ENCODE data around the gene SUSD1.
"Not testable (repeated sequence)": the region's sequence is repeated elsewhere in the genome, so short reads cannot be mapped to it uniquely, and the experiment has no call there.

SUSD1 gene

GRCh38 chr9:112094948-112095681, 80.0 kb downstream of the SUSD1 start:
- DNase-seq (ENCODE audit: low read depth), result no peak

- DNase-seq (ENCODE audit: low read depth), result no peak
These were observed 80.9 kb downstream of the SUSD1 start for GRCh38 chr9:112094241-112094640.

- DNase-seq (ENCODE audit: low read depth), result no peak
These were observed 81.3 kb downstream of the SUSD1 start for GRCh38 chr9:112093870-112094216.

- DNase-seq (ENCODE audit: low read depth), result no peak
These were observed 81.8 kb downstream of the SUSD1 start for GRCh38 chr9:112093147-112093869.

GRCh38 chr9:112091810-112092209, 83.3 kb downstream of the SUSD1 start:
- no peak for DNase-seq (ENCODE audit: low read depth)

GRCh38 chr9:112087506-112087905, 87.6 kb downstream of the SUSD1 start:
- DNase-seq (ENCODE audit: low read depth), result no peak

- DNase-seq (ENCODE audit: low read depth), result peak; percentile 40
These were observed 88.5 kb downstream of the SUSD1 start for GRCh38 chr9:112086627-112087026.

GRCh38 chr9:112084907-112085306, 90.2 kb downstream of the SUSD1 start:
- no peak for DNase-seq (ENCODE audit: low read depth)

GRCh38 chr9:112084334-112084733, 90.8 kb downstream of the SUSD1 start:
- no peak for DNase-seq (ENCODE audit: low read depth)

GRCh38 chr9:112081918-112082729, 93.0 kb downstream of the SUSD1 start:
- DNase-seq (ENCODE audit: low read depth), result no peak

- DNase-seq (ENCODE audit: low read depth), result no peak
These were observed 94.1 kb downstream of the SUSD1 start for GRCh38 chr9:112080831-112081542.

- DNase-seq (ENCODE audit: low read depth), result peak; percentile 35
These were observed 96.7 kb downstream of the SUSD1 start for GRCh38 chr9:112078432-112078831.

GRCh38 chr9:112076814-112077213, 98.3 kb downstream of the SUSD1 start:
- no peak for DNase-seq (ENCODE audit: low read depth)

- no peak for DNase-seq (ENCODE audit: low read depth)
These were observed 100.1 kb downstream of the SUSD1 start for GRCh38 chr9:112075009-112075378.

GRCh38 chr9:112074250-112075008, 100.7 kb downstream of the SUSD1 start:
- DNase-seq (ENCODE audit: low read depth), result peak; percentile 98

- not testable (repeated sequence) for DNase-seq (ENCODE audit: low read depth)
These were observed 101.4 kb downstream of the SUSD1 start for GRCh38 chr9:112073639-112074173.

GRCh38 chr9:112072721-112073638, 102.1 kb downstream of the SUSD1 start:
- DNase-seq (ENCODE audit: low read depth), result peak; percentile 99

GRCh38 chr9:112069318-112070169, 105.6 kb downstream of the SUSD1 start:
- peak; percentile 77 for DNase-seq (ENCODE audit: low read depth)
